HCT116 (cell line): ENCODE measurements around the gene ICAM2.
"Not testable (repeated sequence)": the region's sequence is repeated elsewhere in the genome, so short reads cannot be mapped to it uniquely, and the experiment has no call there.

Source experiments
- CEBPB ChIP-seq: IDR thresholded peaks from 2 replicates; pipeline ENCODE4 v1.6.1; 2012; ENCODE audit warnings: low read depth
- ELF1 ChIP-seq: IDR thresholded peaks from 2 replicates; pipeline ENCODE4 v1.6.1; 2012; ENCODE audit warnings: low read depth, borderline replicate concordance
- EZH2 ChIP-seq: fragments of 200-600 bp; sonication (generic); IDR thresholded peaks from 2 replicates; pipeline ENCODE4 v1.6.1; 2017; ENCODE audit warnings: antibody characterized with exemption, mixed run types
- EZH2phosphoT487 ChIP-seq: fragments of 200-600 bp; IDR thresholded peaks from 2 replicates; pipeline ENCODE4 v1.6.1; 2018; ENCODE audit warnings: antibody characterized with exemption, borderline replicate concordance
- JUND ChIP-seq: IDR thresholded peaks from 2 replicates; pipeline ENCODE4 v1.6.1; 2012
- POLR2A ChIP-seq: IDR thresholded peaks from 2 replicates; pipeline ENCODE4 v1.7.0; 2011; ENCODE audit warnings: borderline replicate concordance; ENCODE audit not compliant: insufficient read depth, insufficient read length; ENCODE audit errors: extremely low read depth
- POLR2AphosphoS5 ChIP-seq: IDR thresholded peaks from 2 replicates; pipeline ENCODE4 v1.6.1; 2011; ENCODE audit warnings: mild to moderate bottlenecking, low read depth, low read length, moderate library complexity
- SRF ChIP-seq: IDR thresholded peaks from 2 replicates; pipeline ENCODE4 v1.6.1; 2012; ENCODE audit warnings: low read depth
- YY1 ChIP-seq: IDR thresholded peaks from 2 replicates; pipeline ENCODE4 v1.6.1; 2011; ENCODE audit warnings: low read length, low read depth, moderate library complexity, mild to moderate bottlenecking; ENCODE audit not compliant: insufficient replicate concordance; ENCODE audit errors: extremely low read depth
- ZNF274 ChIP-seq: fragments of 200-500 bp; sonication (Bioruptor generic); IDR thresholded peaks from 2 replicates; pipeline ENCODE4 v1.6.1; 2014; ENCODE audit warnings: mild to moderate bottlenecking, low read depth, low read length, inconsistent platforms
- TF ChIP-seq, protein P1 (sequence below), 3 experiments: fragments of 200-600 bp in 1 of 3; sonication (generic) in 1 of 3; IDR thresholded peaks in 2 of 3; conservative IDR thresholded peaks in 1 of 3; 2 replicates each; pipeline ENCODE4 v1.5.1; 2012 to 2017; ENCODE audit warnings: low read depth in 2 of 3, low read length in 2 of 3, antibody characterized with exemption in 1 of 3, borderline replicate concordance in 1 of 3, control low read depth in 1 of 3, mild to moderate bottlenecking in 1 of 3, mixed read lengths in 1 of 3, mixed run types in 1 of 3, moderate library complexity in 1 of 3; ENCODE audit not compliant: insufficient read depth in 1 of 3
- TF ChIP-seq, protein P2 (sequence below): IDR thresholded peaks from 2 replicates; pipeline ENCODE4 v1.6.1; 2012; ENCODE audit warnings: low read depth
- TF ChIP-seq, protein P3 (sequence below): IDR thresholded peaks from 2 replicates; pipeline ENCODE4 v1.6.1; 2012

DNA sequence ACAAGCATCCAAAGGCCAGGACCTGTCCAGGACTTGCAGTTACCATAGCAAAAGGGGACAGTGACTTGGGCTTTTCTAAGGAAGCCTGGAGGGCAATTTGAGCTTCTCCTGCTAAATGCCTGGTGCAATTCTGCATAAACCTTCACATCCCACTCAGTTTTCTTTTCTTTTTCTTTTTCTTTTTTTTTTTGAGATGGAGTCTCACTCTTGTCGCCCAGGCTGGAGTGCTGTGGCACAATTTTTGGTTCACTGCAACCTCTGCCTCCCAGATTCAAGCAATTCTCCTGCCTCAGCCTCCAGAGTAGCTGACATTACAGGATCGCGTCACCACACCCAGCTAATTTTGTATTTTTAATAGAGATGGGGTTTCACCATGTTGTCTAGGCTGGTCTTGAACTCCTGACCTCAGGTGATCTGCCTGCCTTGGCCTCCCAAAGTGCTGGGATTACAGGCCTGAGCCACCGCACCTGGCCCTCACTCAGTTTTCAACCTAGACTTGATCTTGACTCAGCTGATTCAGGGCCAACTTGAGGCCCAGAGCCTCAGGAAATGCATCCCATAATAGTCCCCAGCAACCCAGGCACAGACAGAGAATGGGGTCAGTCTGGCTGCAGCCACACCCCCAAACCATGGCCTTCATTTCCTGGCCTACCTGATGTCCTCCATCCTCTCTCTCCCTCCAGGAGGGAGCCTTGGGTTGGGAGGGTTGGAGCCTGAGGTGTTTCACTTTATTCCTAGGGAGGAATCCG is 13.2 kb downstream of the ICAM2 start:
- TF ChIP-seq, protein P1, sequence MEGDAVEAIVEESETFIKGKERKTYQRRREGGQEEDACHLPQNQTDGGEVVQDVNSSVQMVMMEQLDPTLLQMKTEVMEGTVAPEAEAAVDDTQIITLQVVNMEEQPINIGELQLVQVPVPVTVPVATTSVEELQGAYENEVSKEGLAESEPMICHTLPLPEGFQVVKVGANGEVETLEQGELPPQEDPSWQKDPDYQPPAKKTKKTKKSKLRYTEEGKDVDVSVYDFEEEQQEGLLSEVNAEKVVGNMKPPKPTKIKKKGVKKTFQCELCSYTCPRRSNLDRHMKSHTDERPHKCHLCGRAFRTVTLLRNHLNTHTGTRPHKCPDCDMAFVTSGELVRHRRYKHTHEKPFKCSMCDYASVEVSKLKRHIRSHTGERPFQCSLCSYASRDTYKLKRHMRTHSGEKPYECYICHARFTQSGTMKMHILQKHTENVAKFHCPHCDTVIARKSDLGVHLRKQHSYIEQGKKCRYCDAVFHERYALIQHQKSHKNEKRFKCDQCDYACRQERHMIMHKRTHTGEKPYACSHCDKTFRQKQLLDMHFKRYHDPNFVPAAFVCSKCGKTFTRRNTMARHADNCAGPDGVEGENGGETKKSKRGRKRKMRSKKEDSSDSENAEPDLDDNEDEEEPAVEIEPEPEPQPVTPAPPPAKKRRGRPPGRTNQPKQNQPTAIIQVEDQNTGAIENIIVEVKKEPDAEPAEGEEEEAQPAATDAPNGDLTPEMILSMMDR (IDR thresholded peaks at IDR 0.05 in 2 of 3, conservative IDR thresholded peaks at IDR 0.05 in 1 of 3; ENCODE audit: borderline replicate concordance in 1 of 3, insufficient read depth in 1 of 3, low read depth in 2 of 3, low read length in 2 of 3): not testable (repeated sequence)
- TF ChIP-seq POLR2A, ZNF274, EZH2phosphoT487, EZH2, JUND, CEBPB, POLR2AphosphoS5, ELF1, YY1, SRF: not testable (repeated sequence)
- TF ChIP-seq, protein P2, sequence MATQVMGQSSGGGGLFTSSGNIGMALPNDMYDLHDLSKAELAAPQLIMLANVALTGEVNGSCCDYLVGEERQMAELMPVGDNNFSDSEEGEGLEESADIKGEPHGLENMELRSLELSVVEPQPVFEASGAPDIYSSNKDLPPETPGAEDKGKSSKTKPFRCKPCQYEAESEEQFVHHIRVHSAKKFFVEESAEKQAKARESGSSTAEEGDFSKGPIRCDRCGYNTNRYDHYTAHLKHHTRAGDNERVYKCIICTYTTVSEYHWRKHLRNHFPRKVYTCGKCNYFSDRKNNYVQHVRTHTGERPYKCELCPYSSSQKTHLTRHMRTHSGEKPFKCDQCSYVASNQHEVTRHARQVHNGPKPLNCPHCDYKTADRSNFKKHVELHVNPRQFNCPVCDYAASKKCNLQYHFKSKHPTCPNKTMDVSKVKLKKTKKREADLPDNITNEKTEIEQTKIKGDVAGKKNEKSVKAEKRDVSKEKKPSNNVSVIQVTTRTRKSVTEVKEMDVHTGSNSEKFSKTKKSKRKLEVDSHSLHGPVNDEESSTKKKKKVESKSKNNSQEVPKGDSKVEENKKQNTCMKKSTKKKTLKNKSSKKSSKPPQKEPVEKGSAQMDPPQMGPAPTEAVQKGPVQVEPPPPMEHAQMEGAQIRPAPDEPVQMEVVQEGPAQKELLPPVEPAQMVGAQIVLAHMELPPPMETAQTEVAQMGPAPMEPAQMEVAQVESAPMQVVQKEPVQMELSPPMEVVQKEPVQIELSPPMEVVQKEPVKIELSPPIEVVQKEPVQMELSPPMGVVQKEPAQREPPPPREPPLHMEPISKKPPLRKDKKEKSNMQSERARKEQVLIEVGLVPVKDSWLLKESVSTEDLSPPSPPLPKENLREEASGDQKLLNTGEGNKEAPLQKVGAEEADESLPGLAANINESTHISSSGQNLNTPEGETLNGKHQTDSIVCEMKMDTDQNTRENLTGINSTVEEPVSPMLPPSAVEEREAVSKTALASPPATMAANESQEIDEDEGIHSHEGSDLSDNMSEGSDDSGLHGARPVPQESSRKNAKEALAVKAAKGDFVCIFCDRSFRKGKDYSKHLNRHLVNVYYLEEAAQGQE: not testable (repeated sequence)
- TF ChIP-seq, protein P3, sequence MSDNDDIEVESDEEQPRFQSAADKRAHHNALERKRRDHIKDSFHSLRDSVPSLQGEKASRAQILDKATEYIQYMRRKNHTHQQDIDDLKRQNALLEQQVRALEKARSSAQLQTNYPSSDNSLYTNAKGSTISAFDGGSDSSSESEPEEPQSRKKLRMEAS: not testable (repeated sequence)
